ENCODE measurements around the gene ADCY9.
"Not testable (repeated sequence)": the region's sequence is repeated elsewhere in the genome, so short reads cannot be mapped to it uniquely, and the experiment has no call there.

Gene ADCY9

GRCh38 chr16:4056161-4057105, 59.8 kb downstream of the ADCY9 start:
- Histone ChIP-seq H3K27me3 (ENCODE audit: control insufficient read depth, insufficient read depth, low read length, poor library complexity, severe bottlenecking) (no peaks in the 10 kb centered on the region), H3K4me3 (ENCODE audit: insufficient read depth, low read depth, low read length) (no peak overlapping the region), H3K36me3 (ENCODE audit: control insufficient read depth, insufficient read depth, low read length) (no peaks in the 10 kb centered on the region), H3K27ac (ENCODE audit: insufficient read depth, low read depth, low read length, poor library complexity, severe bottlenecking) (no peak overlapping the region), H3K9me3 (ENCODE audit: control insufficient read depth, low read length) (no peaks in the 10 kb centered on the region), H3K4me1 (ENCODE audit: control insufficient read depth, insufficient read depth, low read length) (peaks cover 4% of the 10 kb centered on the region)
- 90 to 92% methylated on average over 15 to 16 of the region's 16 CpGs for WGBS, 2 experiments

GRCh38 chr16:4055748-4056147, 60.5 kb downstream of the ADCY9 start:
- Histone ChIP-seq H3K9me3 (ENCODE audit: control insufficient read depth, low read length) (no peaks in the 10 kb centered on the region), H3K27ac (ENCODE audit: insufficient read depth, low read depth, low read length, poor library complexity, severe bottlenecking) (no peak overlapping the region), H3K36me3 (ENCODE audit: control insufficient read depth, insufficient read depth, low read length) (no peaks in the 10 kb centered on the region), H3K4me3 (ENCODE audit: insufficient read depth, low read depth, low read length) (no peak overlapping the region), H3K27me3 (ENCODE audit: control insufficient read depth, insufficient read depth, low read length, poor library complexity, severe bottlenecking) (no peaks in the 10 kb centered on the region), H3K4me1 (ENCODE audit: control insufficient read depth, insufficient read depth, low read length) (peaks cover 4% of the 10 kb centered on the region)
- WGBS, 2 experiments: 94 to 95% methylated on average over 15 of the region's 15 CpGs

- no peaks in the 10 kb centered on the region for H3K9me3 ChIP-seq (ENCODE audit: control insufficient read depth, low read length)
- 87 to 89% methylated on average over 18 of the region's 18 CpGs for WGBS, 2 experiments
- H3K27me3 ChIP-seq (ENCODE audit: control insufficient read depth, insufficient read depth, low read length, poor library complexity, severe bottlenecking): no peaks in the 10 kb centered on the region
- H3K4me3 ChIP-seq (ENCODE audit: insufficient read depth, low read depth, low read length): no peak overlapping the region
- H3K36me3 ChIP-seq (ENCODE audit: control insufficient read depth, insufficient read depth, low read length): no peaks in the 10 kb centered on the region
- H3K27ac ChIP-seq (ENCODE audit: insufficient read depth, low read depth, low read length, poor library complexity, severe bottlenecking): peak overlapping the region; percentile 50
- peaks cover 4% of the 10 kb centered on the region for H3K4me1 ChIP-seq (ENCODE audit: control insufficient read depth, insufficient read depth, low read length)
Observed at GRCh38 chr16:4053301-4053845, 62.9 kb downstream of the ADCY9 start.

GRCh38 chr16:4052801-4053293, 63.4 kb downstream of the ADCY9 start:
- Histone ChIP-seq H3K9me3 (ENCODE audit: control insufficient read depth, low read length) (no peaks in the 10 kb centered on the region), H3K4me3 (ENCODE audit: insufficient read depth, low read depth, low read length) (no peak overlapping the region), H3K36me3 (ENCODE audit: control insufficient read depth, insufficient read depth, low read length) (no peaks in the 10 kb centered on the region), H3K27me3 (ENCODE audit: control insufficient read depth, insufficient read depth, low read length, poor library complexity, severe bottlenecking) (no peaks in the 10 kb centered on the region), H3K27ac (ENCODE audit: insufficient read depth, low read depth, low read length, poor library complexity, severe bottlenecking) (peak overlapping the region; percentile 50), H3K4me1 (ENCODE audit: control insufficient read depth, insufficient read depth, low read length) (peaks cover 4% of the 10 kb centered on the region)
- WGBS, 2 experiments: 93 to 95% methylated on average over 20 of the region's 20 CpGs

GRCh38 chr16:4052096-4052495, 64.1 kb downstream of the ADCY9 start:
- 92 to 93% methylated on average over 14 of the region's 14 CpGs for WGBS, 2 experiments

GRCh38 chr16:4051591-4051990, 64.7 kb downstream of the ADCY9 start:
- no peaks in the 10 kb centered on the region for H3K27me3 ChIP-seq (ENCODE audit: control insufficient read depth, insufficient read depth, low read length, poor library complexity, severe bottlenecking)
- no peak overlapping the region for H3K4me3 ChIP-seq (ENCODE audit: insufficient read depth, low read depth, low read length)
- no peak overlapping the region for H3K27ac ChIP-seq (ENCODE audit: insufficient read depth, low read depth, low read length, poor library complexity, severe bottlenecking)
- peaks cover 4% of the 10 kb centered on the region for H3K4me1 ChIP-seq (ENCODE audit: control insufficient read depth, insufficient read depth, low read length)
- WGBS, 2 experiments: 93 to 96% methylated on average over 3 of the region's 3 CpGs
- no peaks in the 10 kb centered on the region for H3K36me3 ChIP-seq (ENCODE audit: control insufficient read depth, insufficient read depth, low read length)
- H3K9me3 ChIP-seq (ENCODE audit: control insufficient read depth, low read length): no peaks in the 10 kb centered on the region

More at GRCh38 chr16:4052096-4052495, 64.1 kb downstream of the ADCY9 start:
- H3K27me3 ChIP-seq (ENCODE audit: control insufficient read depth, insufficient read depth, low read length, poor library complexity, severe bottlenecking): no peaks in the 10 kb centered on the region
- peaks cover 4% of the 10 kb centered on the region for H3K4me1 ChIP-seq (ENCODE audit: control insufficient read depth, insufficient read depth, low read length)
- no peaks in the 10 kb centered on the region for H3K9me3 ChIP-seq (ENCODE audit: control insufficient read depth, low read length)
- no peak overlapping the region for H3K4me3 ChIP-seq (ENCODE audit: insufficient read depth, low read depth, low read length)
- no peaks in the 10 kb centered on the region for H3K36me3 ChIP-seq (ENCODE audit: control insufficient read depth, insufficient read depth, low read length)
- H3K27ac ChIP-seq (ENCODE audit: insufficient read depth, low read depth, low read length, poor library complexity, severe bottlenecking): no peak overlapping the region

- Histone ChIP-seq H3K27ac (ENCODE audit: insufficient read depth, low read depth, low read length, poor library complexity, severe bottlenecking) (no peak overlapping the region), H3K9me3 (ENCODE audit: control insufficient read depth, low read length) (no peaks in the 10 kb centered on the region), H3K4me3 (ENCODE audit: insufficient read depth, low read depth, low read length) (no peak overlapping the region), H3K27me3 (ENCODE audit: control insufficient read depth, insufficient read depth, low read length, poor library complexity, severe bottlenecking) (no peaks in the 10 kb centered on the region), H3K4me1 (ENCODE audit: control insufficient read depth, insufficient read depth, low read length) (peaks cover 4% of the 10 kb centered on the region), H3K36me3 (ENCODE audit: control insufficient read depth, insufficient read depth, low read length) (no peaks in the 10 kb centered on the region)
- whole genome bisulfite sequencing, 2 experiments: 93 to 95% methylated on average over 8 of the region's 8 CpGs
Observed at GRCh38 chr16:4049031-4049430, 67.2 kb downstream of the ADCY9 start.

GRCh38 chr16:4048481-4048880, 67.8 kb downstream of the ADCY9 start:
- Histone ChIP-seq H3K36me3 (ENCODE audit: control insufficient read depth, insufficient read depth, low read length) (no peaks in the 10 kb centered on the region), H3K4me3 (ENCODE audit: insufficient read depth, low read depth, low read length) (no peak overlapping the region), H3K27me3 (ENCODE audit: control insufficient read depth, insufficient read depth, low read length, poor library complexity, severe bottlenecking) (no peaks in the 10 kb centered on the region), H3K27ac (ENCODE audit: insufficient read depth, low read depth, low read length, poor library complexity, severe bottlenecking) (no peak overlapping the region), H3K4me1 (ENCODE audit: control insufficient read depth, insufficient read depth, low read length) (peaks cover 2% of the 10 kb centered on the region), H3K9me3 (ENCODE audit: control insufficient read depth, low read length) (no peaks in the 10 kb centered on the region)
- 94 to 95% methylated on average over 9 of the region's 9 CpGs for WGBS, 2 experiments

- no peaks in the 10 kb centered on the region for H3K4me1 ChIP-seq (ENCODE audit: control insufficient read depth, insufficient read depth, low read length)
- WGBS, 2 experiments: 96 to 97% methylated on average over 8 of the region's 8 CpGs
- no peaks in the 10 kb centered on the region for H3K27me3 ChIP-seq (ENCODE audit: control insufficient read depth, insufficient read depth, low read length, poor library complexity, severe bottlenecking)
- no peaks in the 10 kb centered on the region for H3K9me3 ChIP-seq (ENCODE audit: control insufficient read depth, low read length)
- H3K36me3 ChIP-seq (ENCODE audit: control insufficient read depth, insufficient read depth, low read length): no peaks in the 10 kb centered on the region
- no peak overlapping the region for H3K4me3 ChIP-seq (ENCODE audit: insufficient read depth, low read depth, low read length)
- no peak overlapping the region for H3K27ac ChIP-seq (ENCODE audit: insufficient read depth, low read depth, low read length, poor library complexity, severe bottlenecking)
Observed at GRCh38 chr16:4046221-4046620, 70.0 kb downstream of the ADCY9 start.

GRCh38 chr16:4045561-4045960, 70.7 kb downstream of the ADCY9 start:
- H3K4me1 ChIP-seq (ENCODE audit: control insufficient read depth, insufficient read depth, low read length); H3K27me3 ChIP-seq (ENCODE audit: control insufficient read depth, insufficient read depth, low read length, poor library complexity, severe bottlenecking); H3K27ac ChIP-seq (ENCODE audit: insufficient read depth, low read depth, low read length, poor library complexity, severe bottlenecking); H3K4me3 ChIP-seq (ENCODE audit: insufficient read depth, low read depth, low read length); H3K36me3 ChIP-seq (ENCODE audit: control insufficient read depth, insufficient read depth, low read length); H3K9me3 ChIP-seq (ENCODE audit: control insufficient read depth, low read length): not testable (repeated sequence)
- WGBS, 2 experiments: 83 to 98% methylated on average over 4 to 5 of the region's 6 CpGs
